Lung (tissue), 12 donors: Measurements from ENCODE around the gene PROM2. TPM values are rescaled to one million over a fixed set of nuclear protein-coding genes. Genes with fewer than 3 reads are reported as not detected.
"Not testable (repeated sequence)": the region's sequence is repeated elsewhere in the genome, so short reads cannot be mapped to it uniquely, and the experiment has no call there.

Source experiments
- ATAC-seq: fragments of 200-7000 bp; cut with Tn5 transposase; one replicate; pipeline ENCODE4 v1.9.1; 2020; ENCODE audit warnings: moderate number of reproducible peaks; ENCODE audit not compliant: insufficient read depth, low FRiP score
- DNase-seq, 3 donors: peaks; one replicate each; pipeline ENCODE4 v3.0.0-alpha.2; 2013 to 2017
- H3K27ac ChIP-seq, 2 donors: one replicate each; pipeline ENCODE4 v1.5.1; 2013; ENCODE audit warnings: mild to moderate bottlenecking in 2 of 2, moderate library complexity in 2 of 2, control low read depth in 1 of 2, inconsistent platforms in 1 of 2, low read depth in 1 of 2, low read length in 1 of 2
- H3K27me3 ChIP-seq, 3 donors: one replicate each; pipeline ENCODE4 v1.5.1; 2013; ENCODE audit warnings: low read length in 2 of 3; ENCODE audit not compliant: control insufficient read depth in 3 of 3, insufficient read depth in 3 of 3
- H3K36me3 ChIP-seq, 4 donors: one replicate each; pipeline ENCODE4 v1.5.1; 2013; ENCODE audit warnings: low read length in 4 of 4, mild to moderate bottlenecking in 1 of 4, moderate library complexity in 1 of 4; ENCODE audit not compliant: control insufficient read depth in 4 of 4, insufficient read depth in 4 of 4
- H3K4me1 ChIP-seq, 5 donors: one replicate each; pipeline ENCODE4 v1.5.1; 2013; ENCODE audit warnings: low read length in 5 of 5, mild to moderate bottlenecking in 2 of 5, moderate library complexity in 1 of 5; ENCODE audit not compliant: control insufficient read depth in 5 of 5, insufficient read depth in 5 of 5
- H3K4me3 ChIP-seq: one replicate; pipeline ENCODE4 v1.5.1; 2013; ENCODE audit warnings: mild to moderate bottlenecking, control low read depth, moderate library complexity
- H3K9ac ChIP-seq, 2 donors: one replicate each; pipeline ENCODE4 v1.5.1; 2013; ENCODE audit warnings: low read length in 2 of 2, control low read depth in 1 of 2; ENCODE audit not compliant: insufficient read depth in 1 of 2
- H3K9me3 ChIP-seq, 4 donors: one replicate each; pipeline ENCODE4 v1.5.1; 2013; ENCODE audit warnings: low read length in 3 of 4, mild to moderate bottlenecking in 1 of 4, moderate library complexity in 1 of 4; ENCODE audit not compliant: control insufficient read depth in 4 of 4, insufficient read depth in 3 of 4
- WGBS, 2 donors: extraction: QIAGEN DNeasy Blood & Tissue Kit; methylation state at CpG; one replicate each; pipeline ENCODE4 v1.1.7; 2013; 5-methylcytosine and 5-hydroxymethylcytosine counted together
- polyA plus RNA-seq, 2 donors: library from polyadenylated mRNA; stranded (reverse); fragments of 200-250 nt; gene quantifications; one replicate each; pipeline ENCODE4 v1.2.1, GENCODE V29; 2013
- total RNA-seq, 2 donors: library from RNA; depleted of rRNA in 1 of 2; stranded (reverse); fragments of >200 nt in 1 of 2; gene quantifications; one replicate each; pipeline ENCODE4 v1.2.1, GENCODE V29; 2014 to 2021
- TF ChIP-seq, protein P1 (sequence below): IDR thresholded peaks from 2 replicates; pipeline ENCODE4 v1.5.1; 2012; ENCODE audit warnings: mild to moderate bottlenecking; ENCODE audit errors: control extremely low read depth, extremely low read depth
- donor health status: control.
- donor health status: control.
- donor health status: Bipolar disorder and iron deficiency.
- donor health status: healthy.
- donor health status: DM: yes; HTN: yes; CAD: no.

Gene PROM2
- total and polyA plus RNA-seq, 4 donors, result 4.1 to 11.5 (median 5.2) TPM

DNA sequence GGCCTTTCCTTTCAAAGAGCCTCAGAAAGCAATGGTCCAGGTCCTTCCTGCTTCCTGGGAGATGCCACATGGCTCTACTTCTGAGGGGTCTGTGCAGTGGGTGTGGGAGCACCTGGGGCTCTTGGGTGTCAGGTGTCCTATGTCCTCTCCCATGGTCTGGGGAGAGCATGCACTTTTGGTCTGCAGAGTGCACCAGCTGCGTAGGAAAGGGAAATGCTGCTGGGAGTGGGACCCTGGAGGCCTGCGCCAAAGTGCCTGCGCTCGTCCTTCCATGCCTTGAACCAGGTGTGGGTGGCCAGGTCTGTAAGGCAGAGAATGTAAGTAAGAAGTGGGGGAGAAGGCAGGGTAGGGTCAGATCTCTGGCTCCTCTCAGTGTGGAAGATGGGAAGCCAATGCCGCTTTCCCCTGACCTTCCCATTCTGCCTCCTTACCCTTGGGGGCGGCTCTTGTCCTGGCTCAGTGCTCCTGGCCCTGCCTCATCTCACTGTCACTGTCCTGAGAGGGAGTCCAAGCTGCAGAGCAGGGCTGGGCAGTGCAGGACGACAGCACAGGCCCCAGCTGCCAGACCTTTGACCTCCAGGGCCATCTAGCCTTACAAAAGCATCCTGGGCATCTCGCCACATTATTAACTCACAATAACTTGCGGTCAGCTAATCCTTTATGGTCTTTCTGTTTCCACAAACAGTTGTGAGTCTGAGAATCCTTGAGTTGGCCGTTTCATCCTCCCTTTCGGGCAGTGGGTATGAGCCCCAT is 6.6 kb upstream of the PROM2 start:
- Histone ChIP-seq H3K9ac (no peak overlapping the region), H3K36me3 (no peaks in the 10 kb centered on the region), H3K4me1 (no peaks in the 10 kb centered on the region), H3K4me3 (no peak overlapping the region), H3K27me3 (no peaks in the 10 kb centered on the region), H3K27ac (no peak overlapping the region), H3K9me3 (no peaks in the 10 kb centered on the region)
- no peak for DNase-seq
- whole genome bisulfite sequencing, 2 donors, result 85 to 91% methylated on average over 11 of the region's 11 CpGs
- TF ChIP-seq, protein P1, sequence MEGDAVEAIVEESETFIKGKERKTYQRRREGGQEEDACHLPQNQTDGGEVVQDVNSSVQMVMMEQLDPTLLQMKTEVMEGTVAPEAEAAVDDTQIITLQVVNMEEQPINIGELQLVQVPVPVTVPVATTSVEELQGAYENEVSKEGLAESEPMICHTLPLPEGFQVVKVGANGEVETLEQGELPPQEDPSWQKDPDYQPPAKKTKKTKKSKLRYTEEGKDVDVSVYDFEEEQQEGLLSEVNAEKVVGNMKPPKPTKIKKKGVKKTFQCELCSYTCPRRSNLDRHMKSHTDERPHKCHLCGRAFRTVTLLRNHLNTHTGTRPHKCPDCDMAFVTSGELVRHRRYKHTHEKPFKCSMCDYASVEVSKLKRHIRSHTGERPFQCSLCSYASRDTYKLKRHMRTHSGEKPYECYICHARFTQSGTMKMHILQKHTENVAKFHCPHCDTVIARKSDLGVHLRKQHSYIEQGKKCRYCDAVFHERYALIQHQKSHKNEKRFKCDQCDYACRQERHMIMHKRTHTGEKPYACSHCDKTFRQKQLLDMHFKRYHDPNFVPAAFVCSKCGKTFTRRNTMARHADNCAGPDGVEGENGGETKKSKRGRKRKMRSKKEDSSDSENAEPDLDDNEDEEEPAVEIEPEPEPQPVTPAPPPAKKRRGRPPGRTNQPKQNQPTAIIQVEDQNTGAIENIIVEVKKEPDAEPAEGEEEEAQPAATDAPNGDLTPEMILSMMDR, result no peak
- ATAC-seq, result no peak

DNA sequence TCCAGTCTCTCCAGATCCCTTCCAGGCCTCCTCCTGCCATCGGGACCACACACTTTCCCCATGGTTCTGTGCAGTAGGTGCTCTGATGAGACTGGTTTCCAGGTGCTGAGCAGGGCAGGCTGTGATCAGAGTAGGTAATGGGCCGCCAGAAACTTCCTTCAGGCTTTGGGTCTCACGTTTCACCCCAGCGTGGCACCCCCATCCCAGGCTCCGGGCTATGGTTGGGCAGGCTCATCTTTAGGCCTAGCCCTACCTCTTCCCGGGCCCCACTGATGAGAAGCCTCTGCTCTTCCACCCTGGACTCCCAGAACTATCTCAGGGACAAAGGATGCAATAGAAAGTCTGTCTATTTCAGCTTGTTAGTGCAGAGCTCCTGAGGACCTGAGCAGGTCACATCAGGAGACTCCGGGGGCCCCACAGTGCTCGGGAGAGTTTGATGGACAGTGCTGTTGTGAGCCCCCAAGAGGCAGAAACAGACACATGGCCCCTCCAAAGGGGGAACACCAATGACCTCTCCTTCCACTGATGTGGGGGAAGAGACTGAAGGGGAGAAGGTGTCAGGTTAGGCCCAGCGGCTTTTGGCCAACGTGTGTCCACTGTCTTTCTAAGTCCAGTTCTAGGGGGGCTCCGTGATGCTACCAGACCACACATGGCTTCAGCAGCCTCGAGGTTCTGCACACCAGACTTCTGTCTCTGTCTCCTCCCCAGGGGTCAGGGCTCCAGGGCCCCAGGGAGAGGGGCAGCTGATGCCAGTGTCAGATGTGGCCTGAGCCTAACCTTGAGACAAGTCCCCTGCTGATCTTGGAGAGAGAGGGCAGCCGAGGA is 5.8 kb upstream of the PROM2 start:
- ATAC-seq (no peak), DNase-seq (peak in 1 of 3 donors; percentile 9)
- H3K27me3 ChIP-seq, result no peaks in the 10 kb centered on the region
- TF ChIP-seq, protein P1, result no peak
- no peaks in the 10 kb centered on the region for H3K9me3 ChIP-seq
- no peak overlapping the region for H3K4me3 ChIP-seq
- H3K9ac ChIP-seq, result no peak overlapping the region
- H3K36me3 ChIP-seq, result no peaks in the 10 kb centered on the region
- no peak overlapping the region for H3K27ac ChIP-seq
- H3K4me1 ChIP-seq, result no peaks in the 10 kb centered on the region
- 89 to 94% methylated on average over 13 of the region's 13 CpGs for WGBS, 2 donors

DNA sequence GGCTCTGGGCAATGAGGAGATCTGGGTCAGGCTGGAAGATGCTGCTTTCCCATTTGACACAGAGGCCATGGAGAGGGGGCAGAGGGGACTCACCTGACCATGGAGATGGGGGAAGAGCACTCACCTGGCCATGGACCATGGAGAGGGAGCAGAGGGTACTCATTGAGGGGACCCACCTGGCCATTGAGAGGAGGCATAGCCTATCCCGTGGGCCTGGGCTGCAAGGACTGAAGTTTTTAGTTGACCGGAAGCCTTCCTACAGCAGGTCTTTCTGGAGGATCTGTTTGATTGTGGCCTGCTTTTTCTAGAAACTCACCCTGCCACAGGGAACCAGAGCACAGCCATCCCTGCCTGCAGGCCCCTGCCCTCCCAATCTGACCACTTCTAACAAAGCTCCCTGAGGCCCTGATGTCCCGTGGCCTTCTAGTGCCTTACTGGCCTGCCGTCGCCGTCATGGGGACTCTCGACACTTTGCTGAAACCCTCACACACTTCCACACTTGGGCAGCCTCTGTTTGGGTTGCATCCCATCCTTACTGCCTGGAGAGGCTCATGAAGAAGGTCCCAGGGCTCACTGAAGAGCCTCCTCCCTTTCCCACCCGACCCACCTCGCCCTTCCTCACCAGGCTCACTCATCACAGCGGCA is 5.1 kb upstream of the PROM2 start:
- TF ChIP-seq, protein P1, result no peak
- Histone ChIP-seq H3K9ac (no peak overlapping the region), H3K4me1 (no peaks in the 10 kb centered on the region), H3K4me3 (no peak overlapping the region), H3K36me3 (no peaks in the 10 kb centered on the region), H3K9me3 (no peaks in the 10 kb centered on the region), H3K27me3 (no peaks in the 10 kb centered on the region), H3K27ac (no peak overlapping the region)
- WGBS, 2 donors, result 95 to 97% methylated on average over 10 of the region's 10 CpGs
- DNase-seq (no peak), ATAC-seq (no peak)

DNA sequence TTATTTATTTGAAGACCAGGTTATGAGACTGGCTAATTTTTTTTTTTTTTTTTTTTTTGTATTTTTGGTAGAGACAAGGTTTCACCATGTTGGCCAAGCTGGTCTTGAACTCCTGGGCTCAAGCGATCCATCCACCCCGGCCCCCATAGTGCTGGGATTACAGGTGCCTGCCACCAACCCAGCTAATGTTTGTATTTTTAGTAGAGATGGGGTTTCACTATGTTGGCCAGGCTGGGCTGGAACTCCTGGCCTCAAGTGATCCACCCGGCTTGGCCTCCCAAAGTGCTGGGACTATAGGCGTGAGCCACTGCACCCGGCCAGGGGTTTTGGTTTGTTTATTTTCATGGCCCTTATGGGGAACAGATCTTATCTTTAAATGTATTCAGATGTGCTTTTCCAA is 4.5 kb upstream of the PROM2 start:
- not testable (repeated sequence) for H3K4me3 ChIP-seq, H3K9ac ChIP-seq, ATAC-seq, H3K4me1 ChIP-seq, H3K36me3 ChIP-seq, H3K27ac ChIP-seq, H3K9me3 ChIP-seq, H3K27me3 ChIP-seq, DNase-seq
- 94 to 98% methylated on average over 5 of the region's 5 CpGs for WGBS, 2 donors
